HepG2 (cell line): ENCODE results near the gene RBM6. TPM values are rescaled to one million over a fixed set of nuclear protein-coding genes. Genes with fewer than 3 reads are reported as not detected.

ENCODE experiments used
- PHF20 ChIP-seq: sonication (generic); formaldehyde crosslinking; IDR thresholded peaks from 2 replicates; pipeline ENCODE4 v1.5.0; 2020; ENCODE audit warnings: mild to moderate bottlenecking, missing genetic modification reagents
- SP1 ChIP-seq, 2 experiments: fragments of 450-650 bp in 1 of 2; sonication (generic) in 1 of 2; formaldehyde crosslinking in 1 of 2; IDR thresholded peaks; 2 replicates each; pipeline versions ENCODE4 v1.4.0 to v1.6.1; 2016 to 2020; ENCODE audit warnings: missing genetic modification reagents in 1 of 2
- SP2 ChIP-seq: sonication (generic); formaldehyde crosslinking; IDR thresholded peaks from 2 replicates; pipeline ENCODE4 v1.5.1; 2020; ENCODE audit warnings: mild to moderate bottlenecking, missing genetic modification reagents
- ZNF143 ChIP-seq: sonication (generic); formaldehyde crosslinking; IDR thresholded peaks from 2 replicates; pipeline ENCODE4 v1.4.0; 2020; ENCODE audit warnings: missing genetic modification reagents
- ZNF224 ChIP-seq: sonication (generic); formaldehyde crosslinking; IDR thresholded peaks from 2 replicates; pipeline ENCODE4 v1.5.0; 2020; ENCODE audit warnings: mild to moderate bottlenecking, missing genetic modification reagents
- ZNF225 ChIP-seq: sonication (generic); formaldehyde crosslinking; IDR thresholded peaks from 2 replicates; pipeline ENCODE4 v1.4.0; 2020; ENCODE audit warnings: mild to moderate bottlenecking, missing genetic modification reagents
- ZNF883 ChIP-seq: sonication (generic); formaldehyde crosslinking; IDR thresholded peaks from 2 replicates; pipeline ENCODE4 v1.5.1; 2020; ENCODE audit warnings: mild to moderate bottlenecking, missing genetic modification reagents; ENCODE audit errors: not compliant biosample characterization
- polyA plus RNA-seq, 8 experiments: library from polyadenylated mRNA; depleted of rRNA in 3 of 8; stranded (reverse) in 7 of 8; unstranded in 1 of 8; fragments of >200 nt; fragmentation: Illumina TruSeq in 4 of 8; extraction: Trizol in 4 of 8; gene quantifications; 2 replicates each; pipeline versions ENCODE4 v1.2.1 to v1.2.3, GENCODE V29; 2011 to 2016; ENCODE audit warnings: low read depth in 4 of 8, missing spikeins in 1 of 8, mixed read lengths in 1 of 8; ENCODE audit not compliant: insufficient read depth in 1 of 8
- total RNA-seq, 5 experiments: library from RNA; depleted of rRNA; stranded (reverse); fragments of >200 nt; fragmentation: Illumina TruSeq; extraction: Trizol; gene quantifications; 2 replicates each; pipeline ENCODE4 v1.2.3, GENCODE V29; 2016; ENCODE audit warnings: low read depth in 1 of 5
- TF ChIP-seq, protein P1 (sequence below): sonication (generic); formaldehyde crosslinking; IDR thresholded peaks from 2 replicates; pipeline ENCODE4 v1.5.0; 2020; ENCODE audit warnings: mild to moderate bottlenecking, missing genetic modification reagents
- TF ChIP-seq, protein P2 (sequence below): sonication (generic); formaldehyde crosslinking; IDR thresholded peaks from 2 replicates; pipeline ENCODE4 v1.8.0; 2022; ENCODE audit warnings: mild to moderate bottlenecking, missing genetic modification reagents
- TF ChIP-seq, protein P3 (sequence below): sonication (generic); formaldehyde crosslinking; IDR thresholded peaks from 2 replicates; pipeline ENCODE4 v1.5.0; 2020; ENCODE audit warnings: mild to moderate bottlenecking, missing genetic modification reagents, borderline replicate concordance
- TF ChIP-seq, protein P4 (sequence below): sonication (generic); formaldehyde crosslinking; IDR thresholded peaks from 2 replicates; pipeline ENCODE4 v1.5.1; 2020; ENCODE audit warnings: missing genetic modification reagents, mild to moderate bottlenecking, borderline replicate concordance

Gene RBM6
- total and polyA plus RNA-seq, 2 of the 13 experiments (the other 11 are each of a cell fraction or from before 2014, with no cell fraction given): 72.7 to 86.1 TPM

DNA sequence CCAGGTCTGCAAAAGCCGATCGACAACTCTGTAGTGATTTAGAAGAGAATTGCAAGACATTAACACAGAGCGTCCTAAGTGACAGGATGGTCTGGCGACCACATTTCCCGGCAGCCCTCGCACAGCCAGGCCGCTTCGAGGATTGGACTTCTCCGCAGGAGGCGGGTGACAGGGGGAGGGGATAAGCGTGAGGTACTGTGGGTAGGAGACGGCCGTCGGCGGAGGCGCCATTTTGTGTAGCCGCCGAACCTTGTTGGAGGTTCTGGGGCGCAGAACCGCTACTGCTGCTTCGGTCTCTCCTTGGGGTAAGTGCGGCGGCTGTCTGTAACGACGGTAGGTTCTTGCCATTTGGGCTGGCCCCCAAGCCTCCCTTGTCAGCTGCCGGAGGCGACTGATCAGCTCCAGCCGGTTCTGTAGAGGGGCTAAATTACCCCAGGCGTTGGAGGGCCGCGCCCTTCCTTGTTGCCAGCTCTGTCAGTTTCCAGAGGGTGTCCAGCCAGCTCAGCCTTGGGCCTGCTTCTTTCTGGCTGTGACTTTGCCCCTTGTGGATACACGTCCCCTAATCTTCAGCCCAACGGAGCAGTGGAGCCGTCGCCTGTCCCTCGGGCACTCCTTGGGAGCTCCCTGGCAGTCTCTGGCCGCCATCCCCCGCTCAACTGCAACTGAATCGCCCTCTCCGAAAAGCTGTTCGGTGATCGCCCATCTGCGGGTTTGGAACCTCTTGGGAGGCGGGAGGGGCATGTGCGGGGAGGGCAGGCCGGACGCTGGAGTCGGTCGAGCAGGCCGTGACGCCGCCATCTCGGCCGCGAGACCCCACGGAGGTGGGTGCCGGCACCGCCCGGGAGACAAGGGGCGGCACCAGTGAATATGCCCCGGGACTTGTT is 149.0 kb downstream of the RBM6 start, which contains the start of gene RBM5 (continued):
- TF ChIP-seq, protein P1, sequence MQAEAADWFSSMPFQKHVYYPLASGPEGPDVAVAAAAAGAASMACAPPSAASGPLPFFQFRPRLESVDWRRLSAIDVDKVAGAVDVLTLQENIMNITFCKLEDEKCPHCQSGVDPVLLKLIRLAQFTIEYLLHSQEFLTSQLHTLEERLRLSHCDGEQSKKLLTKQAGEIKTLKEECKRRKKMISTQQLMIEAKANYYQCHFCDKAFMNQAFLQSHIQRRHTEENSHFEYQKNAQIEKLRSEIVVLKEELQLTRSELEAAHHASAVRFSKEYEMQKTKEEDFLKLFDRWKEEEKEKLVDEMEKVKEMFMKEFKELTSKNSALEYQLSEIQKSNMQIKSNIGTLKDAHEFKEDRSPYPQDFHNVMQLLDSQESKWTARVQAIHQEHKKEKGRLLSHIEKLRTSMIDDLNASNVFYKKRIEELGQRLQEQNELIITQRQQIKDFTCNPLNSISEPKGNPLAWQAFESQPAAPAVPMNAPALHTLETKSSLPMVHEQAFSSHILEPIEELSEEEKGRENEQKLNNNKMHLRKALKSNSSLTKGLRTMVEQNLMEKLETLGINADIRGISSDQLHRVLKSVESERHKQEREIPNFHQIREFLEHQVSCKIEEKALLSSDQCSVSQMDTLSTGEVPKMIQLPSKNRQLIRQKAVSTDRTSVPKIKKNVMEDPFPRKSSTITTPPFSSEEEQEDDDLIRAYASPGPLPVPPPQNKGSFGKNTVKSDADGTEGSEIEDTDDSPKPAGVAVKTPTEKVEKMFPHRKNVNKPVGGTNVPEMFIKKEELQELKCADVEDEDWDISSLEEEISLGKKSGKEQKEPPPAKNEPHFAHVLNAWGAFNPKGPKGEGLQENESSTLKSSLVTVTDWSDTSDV (CRISPR knock-in tag): peak; percentile 61; the same call in 1 of the 2 replicates
- peak; percentile 43 for TF ChIP-seq ZNF883 (CRISPR knock-in tag)
- TF ChIP-seq PHF20 (CRISPR knock-in tag): peak; percentile 59
- TF ChIP-seq ZNF225: 0 out of 2 replicates have a peak, but pooled peaks have one; percentile 52
- 0 out of 2 replicates have a peak, but pooled peaks have one; percentile 35 for TF ChIP-seq ZNF224
- no peak for TF ChIP-seq SP1 (IDR thresholded peaks at IDR 0.05)
- TF ChIP-seq SP1 (CRISPR knock-in tag; IDR thresholded peaks at IDR 0.05): peak; percentile 83
- TF ChIP-seq ZNF143 (CRISPR knock-in tag): peak; percentile 94
- TF ChIP-seq, protein P2, sequence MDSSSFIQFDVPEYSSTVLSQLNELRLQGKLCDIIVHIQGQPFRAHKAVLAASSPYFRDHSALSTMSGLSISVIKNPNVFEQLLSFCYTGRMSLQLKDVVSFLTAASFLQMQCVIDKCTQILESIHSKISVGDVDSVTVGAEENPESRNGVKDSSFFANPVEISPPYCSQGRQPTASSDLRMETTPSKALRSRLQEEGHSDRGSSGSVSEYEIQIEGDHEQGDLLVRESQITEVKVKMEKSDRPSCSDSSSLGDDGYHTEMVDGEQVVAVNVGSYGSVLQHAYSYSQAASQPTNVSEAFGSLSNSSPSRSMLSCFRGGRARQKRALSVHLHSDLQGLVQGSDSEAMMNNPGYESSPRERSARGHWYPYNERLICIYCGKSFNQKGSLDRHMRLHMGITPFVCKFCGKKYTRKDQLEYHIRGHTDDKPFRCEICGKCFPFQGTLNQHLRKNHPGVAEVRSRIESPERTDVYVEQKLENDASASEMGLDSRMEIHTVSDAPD (CRISPR knock-in tag): no peak
- TF ChIP-seq, protein P3, sequence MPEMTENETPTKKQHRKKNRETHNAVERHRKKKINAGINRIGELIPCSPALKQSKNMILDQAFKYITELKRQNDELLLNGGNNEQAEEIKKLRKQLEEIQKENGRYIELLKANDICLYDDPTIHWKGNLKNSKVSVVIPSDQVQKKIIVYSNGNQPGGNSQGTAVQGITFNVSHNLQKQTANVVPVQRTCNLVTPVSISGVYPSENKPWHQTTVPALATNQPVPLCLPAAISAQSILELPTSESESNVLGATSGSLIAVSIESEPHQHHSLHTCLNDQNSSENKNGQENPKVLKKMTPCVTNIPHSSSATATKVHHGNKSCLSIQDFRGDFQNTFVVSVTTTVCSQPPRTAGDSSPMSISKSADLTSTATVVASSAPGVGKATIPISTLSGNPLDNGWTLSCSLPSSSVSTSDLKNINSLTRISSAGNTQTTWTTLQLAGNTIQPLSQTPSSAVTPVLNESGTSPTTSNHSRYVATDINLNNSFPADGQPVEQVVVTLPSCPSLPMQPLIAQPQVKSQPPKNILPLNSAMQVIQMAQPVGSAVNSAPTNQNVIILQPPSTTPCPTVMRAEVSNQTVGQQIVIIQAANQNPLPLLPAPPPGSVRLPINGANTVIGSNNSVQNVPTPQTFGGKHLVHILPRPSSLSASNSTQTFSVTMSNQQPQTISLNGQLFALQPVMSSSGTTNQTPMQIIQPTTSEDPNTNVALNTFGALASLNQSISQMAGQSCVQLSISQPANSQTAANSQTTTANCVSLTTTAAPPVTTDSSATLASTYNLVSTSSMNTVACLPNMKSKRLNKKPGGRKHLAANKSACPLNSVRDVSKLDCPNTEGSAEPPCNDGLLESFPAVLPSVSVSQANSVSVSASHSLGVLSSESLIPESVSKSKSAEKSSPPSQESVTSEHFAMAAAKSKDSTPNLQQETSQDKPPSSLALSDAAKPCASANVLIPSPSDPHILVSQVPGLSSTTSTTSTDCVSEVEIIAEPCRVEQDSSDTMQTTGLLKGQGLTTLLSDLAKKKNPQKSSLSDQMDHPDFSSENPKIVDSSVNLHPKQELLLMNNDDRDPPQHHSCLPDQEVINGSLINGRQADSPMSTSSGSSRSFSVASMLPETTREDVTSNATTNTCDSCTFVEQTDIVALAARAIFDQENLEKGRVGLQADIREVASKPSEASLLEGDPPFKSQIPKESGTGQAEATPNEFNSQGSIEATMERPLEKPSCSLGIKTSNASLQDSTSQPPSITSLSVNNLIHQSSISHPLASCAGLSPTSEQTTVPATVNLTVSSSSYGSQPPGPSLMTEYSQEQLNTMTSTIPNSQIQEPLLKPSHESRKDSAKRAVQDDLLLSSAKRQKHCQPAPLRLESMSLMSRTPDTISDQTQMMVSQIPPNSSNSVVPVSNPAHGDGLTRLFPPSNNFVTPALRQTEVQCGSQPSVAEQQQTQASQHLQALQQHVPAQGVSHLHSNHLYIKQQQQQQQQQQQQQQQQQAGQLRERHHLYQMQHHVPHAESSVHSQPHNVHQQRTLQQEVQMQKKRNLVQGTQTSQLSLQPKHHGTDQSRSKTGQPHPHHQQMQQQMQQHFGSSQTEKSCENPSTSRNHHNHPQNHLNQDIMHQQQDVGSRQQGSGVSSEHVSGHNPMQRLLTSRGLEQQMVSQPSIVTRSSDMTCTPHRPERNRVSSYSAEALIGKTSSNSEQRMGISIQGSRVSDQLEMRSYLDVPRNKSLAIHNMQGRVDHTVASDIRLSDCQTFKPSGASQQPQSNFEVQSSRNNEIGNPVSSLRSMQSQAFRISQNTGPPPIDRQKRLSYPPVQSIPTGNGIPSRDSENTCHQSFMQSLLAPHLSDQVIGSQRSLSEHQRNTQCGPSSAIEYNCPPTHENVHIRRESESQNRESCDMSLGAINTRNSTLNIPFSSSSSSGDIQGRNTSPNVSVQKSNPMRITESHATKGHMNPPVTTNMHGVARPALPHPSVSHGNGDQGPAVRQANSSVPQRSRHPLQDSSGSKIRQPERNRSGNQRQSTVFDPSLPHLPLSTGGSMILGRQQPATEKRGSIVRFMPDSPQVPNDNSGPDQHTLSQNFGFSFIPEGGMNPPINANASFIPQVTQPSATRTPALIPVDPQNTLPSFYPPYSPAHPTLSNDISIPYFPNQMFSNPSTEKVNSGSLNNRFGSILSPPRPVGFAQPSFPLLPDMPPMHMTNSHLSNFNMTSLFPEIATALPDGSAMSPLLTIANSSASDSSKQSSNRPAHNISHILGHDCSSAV (CRISPR knock-in tag): no peak
- TF ChIP-seq, protein P4, sequence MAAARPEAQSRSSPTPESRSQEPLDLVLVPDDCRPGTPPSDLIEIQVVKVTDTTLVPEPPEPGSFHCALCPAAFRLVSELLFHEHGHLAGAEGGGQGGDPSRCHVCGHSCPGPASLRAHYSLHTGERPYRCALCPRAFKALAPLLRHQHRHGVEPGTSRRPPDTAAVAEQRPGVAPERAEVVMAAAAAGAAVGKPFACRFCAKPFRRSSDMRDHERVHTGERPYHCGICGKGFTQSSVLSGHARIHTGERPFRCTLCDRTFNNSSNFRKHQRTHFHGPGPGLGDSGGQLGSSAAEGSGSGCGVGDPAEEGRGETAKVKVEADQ (CRISPR knock-in tag): no peak
- peak; percentile 71 for TF ChIP-seq SP2 (CRISPR knock-in tag)
